Measurements from ENCODE around the gene POLH. TPM values are rescaled to one million over a fixed set of nuclear protein-coding genes. Genes with fewer than 3 reads are reported as not detected.
"Not testable (repeated sequence)": the region's sequence is repeated elsewhere in the genome, so short reads cannot be mapped to it uniquely, and the experiment has no call there.

The POLH gene
- total and polyA plus RNA-seq, 2 of the 4 experiments (the other 2 are of a cell fraction): 13.3 to 26.0 TPM

GRCh38 chr6:43538986-43539385, 37.0 kb upstream of the POLH start:
- H3K18ac ChIP-seq (ENCODE audit: low read depth, low read length); H2AK9ac ChIP-seq (replicated peaks; ENCODE audit: low read depth, low read length, poor library complexity); ATAC-seq (ENCODE audit: low read depth); H3K23ac ChIP-seq (ENCODE audit: low read depth, low read length); H4K5ac ChIP-seq (ENCODE audit: low read depth, low read length); H3K14ac ChIP-seq (replicated peaks; ENCODE audit: low read depth, low read length); in situ Hi-C loops (cut with MboI; ENCODE audit: low sequenced_read_pairs); H2AK5ac ChIP-seq (ENCODE audit: low read depth, low read length); H3K9me1 ChIP-seq (ENCODE audit: insufficient read depth, low read length); H2AFZ ChIP-seq (replicated peaks; ENCODE audit: low read length, poor library complexity); H4K91ac ChIP-seq (ENCODE audit: insufficient read depth, low read depth, low read length); DNase-seq; H2BK120ac ChIP-seq (ENCODE audit: low read depth, low read length); BruUV-seq (replicated peaks); H3K4ac ChIP-seq (ENCODE audit: low read depth, low read length); H3K27me3 ChIP-seq (ENCODE audit: control insufficient read depth, insufficient read depth, low read length); H4K20me1 ChIP-seq (ENCODE audit: insufficient read depth, low read length); H3K4me2 ChIP-seq (ENCODE audit: low read depth, low read length); H3K4me3 ChIP-seq (ENCODE audit: insufficient read depth, low read depth, low read length); dilution Hi-C loops (cut with HindIII; ENCODE audit: low sequenced_read_pairs, unreplicated experiment); H2BK5ac ChIP-seq (ENCODE audit: low read depth, low read length, poor library complexity, severe bottlenecking); H3K56ac ChIP-seq (ENCODE audit: extremely low read depth, insufficient read depth, low read length); H3K4me1 ChIP-seq (ENCODE audit: control insufficient read depth, insufficient read depth, low read length); H3K27ac ChIP-seq (ENCODE audit: insufficient read depth, low read length); H2BK15ac ChIP-seq (ENCODE audit: low read depth, low read length); H3K9ac ChIP-seq (ENCODE audit: low read depth, low read length); H3K9me3 ChIP-seq (ENCODE audit: control insufficient read depth, insufficient read depth, low read length); H3K79me1 ChIP-seq (ENCODE audit: low read depth in 1 of 2, low read length in 2 of 2); H2BK20ac ChIP-seq (ENCODE audit: low read depth, low read length); H4K8ac ChIP-seq (ENCODE audit: low read depth in 2 of 2, low read length in 2 of 2); POLR2A ChIA-PET (ENCODE audit: unreplicated experiment); CTCF ChIA-PET: not testable (repeated sequence)
- whole genome bisulfite sequencing, 2 experiments (ENCODE audit: extremely low coverage in 2 of 2, insufficient read length in 1 of 2): 100% methylated on average over 1 of the region's 17 CpGs; no CpG with 5 or more reads in 1 of the 2 experiments
- intact Hi-C loops (cut with micrococcal nuclease): loop anchor here (5.0 kb wide), 1 partner anchor 33 kb away; no protein-coding TSS in a partner anchor
- H3K36me3 ChIP-seq (ENCODE audit: control insufficient read depth, insufficient read depth, low read length): peaks cover 21% of the 10 kb centered on the region

- H3K56ac ChIP-seq (ENCODE audit: extremely low read depth, insufficient read depth, low read length); H2BK15ac ChIP-seq (ENCODE audit: low read depth, low read length); H3K9me1 ChIP-seq (ENCODE audit: insufficient read depth, low read length); H2AFZ ChIP-seq (replicated peaks; ENCODE audit: low read length, poor library complexity); DNase-seq; H4K20me1 ChIP-seq (ENCODE audit: insufficient read depth, low read length); POLR2A ChIA-PET (ENCODE audit: unreplicated experiment); H2AK5ac ChIP-seq (ENCODE audit: low read depth, low read length); H4K91ac ChIP-seq (ENCODE audit: insufficient read depth, low read depth, low read length); H3K23ac ChIP-seq (ENCODE audit: low read depth, low read length); in situ Hi-C loops (cut with MboI; ENCODE audit: low sequenced_read_pairs); H2BK5ac ChIP-seq (ENCODE audit: low read depth, low read length, poor library complexity, severe bottlenecking); H3K27ac ChIP-seq (ENCODE audit: insufficient read depth, low read length); H3K4me2 ChIP-seq (ENCODE audit: low read depth, low read length); H3K9me3 ChIP-seq (ENCODE audit: control insufficient read depth, insufficient read depth, low read length); CTCF ChIA-PET; H4K8ac ChIP-seq (ENCODE audit: low read depth in 2 of 2, low read length in 2 of 2); ATAC-seq (ENCODE audit: low read depth); H3K4me1 ChIP-seq (ENCODE audit: control insufficient read depth, insufficient read depth, low read length); H3K27me3 ChIP-seq (ENCODE audit: control insufficient read depth, insufficient read depth, low read length); H3K14ac ChIP-seq (replicated peaks; ENCODE audit: low read depth, low read length); H2BK120ac ChIP-seq (ENCODE audit: low read depth, low read length); H2BK20ac ChIP-seq (ENCODE audit: low read depth, low read length); dilution Hi-C loops (cut with HindIII; ENCODE audit: low sequenced_read_pairs, unreplicated experiment); H3K18ac ChIP-seq (ENCODE audit: low read depth, low read length); H4K5ac ChIP-seq (ENCODE audit: low read depth, low read length); H3K79me1 ChIP-seq (ENCODE audit: low read depth in 1 of 2, low read length in 2 of 2); H3K4ac ChIP-seq (ENCODE audit: low read depth, low read length); BruUV-seq (replicated peaks); H3K9ac ChIP-seq (ENCODE audit: low read depth, low read length); H2AK9ac ChIP-seq (replicated peaks; ENCODE audit: low read depth, low read length, poor library complexity); H3K4me3 ChIP-seq (ENCODE audit: insufficient read depth, low read depth, low read length): not testable (repeated sequence)
- peaks cover 22% of the 10 kb centered on the region for H3K36me3 ChIP-seq (ENCODE audit: control insufficient read depth, insufficient read depth, low read length)
- 100% methylated on average over 4 of the region's 20 CpGs; no CpG with 5 or more reads in 1 of the 2 experiments for WGBS, 2 experiments (ENCODE audit: extremely low coverage in 2 of 2, insufficient read length in 1 of 2)
- intact Hi-C loops (cut with micrococcal nuclease): loop anchor here (5.0 kb wide), 1 partner anchor 33 kb away; no protein-coding TSS in a partner anchor
Measured at GRCh38 chr6:43539409-43539808, 36.6 kb upstream of the POLH start.
